GF-D8 (cell line): ENCODE data around the gene PGK1.
A peak's percentile ranks its signal among the peaks of the same experiment; 100 is the strongest.
"Not testable (repeated sequence)": the region's sequence is repeated elsewhere in the genome, so short reads cannot be mapped to it uniquely, and the experiment has no call there.

Source experiments
- DNase-seq: peaks from one replicate; lab custom pipeline; 2025; lab: John Stamatoyannopoulos, UW

Gene PGK1

GRCh38 chrX:78103623-78104446, at the start of gene PGK1:
TSS of gene PGK1 (plus strand) at chrX:78104248. CDS start at chrX:78104341, 93 bp downstream.
- DNase-seq = peak; percentile 82

- DNase-seq = no peak
Observed at GRCh38 chrX:78063687-78064086, 40.4 kb upstream of the PGK1 start.

GRCh38 chrX:78064152-78064551, 39.9 kb upstream of the PGK1 start:
- DNase-seq = no peak

- DNase-seq = not testable (repeated sequence)
Observed at GRCh38 chrX:78064698-78065601, 39.1 kb upstream of the PGK1 start.

- DNase-seq = no peak
Observed at GRCh38 chrX:78066110-78066509, 37.9 kb upstream of the PGK1 start.

GRCh38 chrX:78071331-78071730, 32.7 kb upstream of the PGK1 start:
- no peak for DNase-seq

GRCh38 chrX:78073147-78074077, 30.6 kb upstream of the PGK1 start:
- DNase-seq = not testable (repeated sequence)

- DNase-seq = no peak
Observed at GRCh38 chrX:78074088-78074487, 30.0 kb upstream of the PGK1 start.

GRCh38 chrX:78075787-78076389, 28.2 kb upstream of the PGK1 start:
- no peak for DNase-seq

GRCh38 chrX:78081413-78081812, 22.6 kb upstream of the PGK1 start:
- DNase-seq = not testable (repeated sequence)

GRCh38 chrX:78092296-78092695, 11.8 kb upstream of the PGK1 start:
- DNase-seq = no peak

- DNase-seq = no peak
Observed at GRCh38 chrX:78098108-78098507, 5.9 kb upstream of the PGK1 start.

GRCh38 chrX:78102091-78102490, 2.0 kb upstream of the PGK1 start:
- no peak for DNase-seq

GRCh38 chrX:78103001-78103622, 936 bp upstream of the PGK1 start:
- no peak for DNase-seq

- peak; percentile 30 for DNase-seq
Observed at GRCh38 chrX:78104447-78105176, 564 bp downstream of the PGK1 start.

GRCh38 chrX:78105944-78106650, 2.0 kb downstream of the PGK1 start:
- DNase-seq = peak; percentile 2

GRCh38 chrX:78106651-78106986, 2.6 kb downstream of the PGK1 start:
- DNase-seq = peak; percentile 39

- no peak for DNase-seq
Observed at GRCh38 chrX:78109458-78109857, 5.4 kb downstream of the PGK1 start.

GRCh38 chrX:78111140-78111931, 7.3 kb downstream of the PGK1 start:
- DNase-seq = no peak
